DOHH2 (cell line): ENCODE measurements around the gene PTPRN2.

Experiments
- EZH2phosphoT487 ChIP-seq: fragments of 200-600 bp; sonication (generic); IDR thresholded peaks from 2 replicates; pipeline ENCODE4 v1.6.1; 2017; ENCODE audit warnings: borderline replicate concordance, mild to moderate bottlenecking, antibody characterized with exemption, low read length, moderate library complexity, mixed read lengths
- TF ChIP-seq, protein P1 (sequence below): fragments of 200-600 bp; sonication (generic); IDR thresholded peaks from one replicate; pipeline ENCODE4 v1.5.1; 2014; ENCODE audit warnings: antibody characterized with exemption, mild to moderate bottlenecking, low read depth, low read length; ENCODE audit not compliant: poor library complexity, severe bottlenecking

DNA sequence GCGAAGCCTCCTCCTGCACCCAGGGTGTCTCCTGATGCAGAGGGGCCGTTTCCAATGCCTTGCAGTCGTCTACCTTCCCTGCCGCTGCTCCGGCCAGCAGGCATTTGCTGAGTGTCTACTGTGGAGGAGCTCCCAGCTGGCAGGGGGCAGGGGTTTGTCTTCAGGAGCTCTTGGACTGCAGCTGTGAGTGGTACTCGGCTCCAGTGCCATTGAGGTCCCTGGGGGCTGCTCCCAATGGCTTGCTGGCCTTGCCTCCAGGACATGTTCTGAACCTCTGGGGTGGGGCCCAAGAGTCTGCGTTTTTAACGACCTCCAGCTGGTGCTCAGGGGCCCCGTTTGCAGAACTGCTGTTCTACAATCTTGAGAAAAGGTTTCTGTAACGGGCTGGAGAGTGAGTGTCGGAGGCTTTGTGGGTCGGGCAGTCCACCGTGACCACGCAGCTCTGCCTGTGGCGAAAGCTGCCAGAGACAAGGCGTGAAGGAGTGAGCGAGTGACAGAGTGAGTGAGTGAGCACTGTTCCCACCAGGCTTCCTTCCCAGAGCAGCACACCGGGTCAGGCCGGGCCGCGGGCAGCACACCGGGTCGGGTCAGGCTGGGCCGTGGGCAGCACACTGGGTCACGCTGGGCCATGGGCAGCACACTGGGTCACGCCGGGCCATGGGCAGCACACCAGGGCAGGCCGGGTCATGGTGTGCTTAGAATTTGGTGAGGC lies 520.2 kb downstream of the PTPRN2 start:
- TF ChIP-seq, protein P1, sequence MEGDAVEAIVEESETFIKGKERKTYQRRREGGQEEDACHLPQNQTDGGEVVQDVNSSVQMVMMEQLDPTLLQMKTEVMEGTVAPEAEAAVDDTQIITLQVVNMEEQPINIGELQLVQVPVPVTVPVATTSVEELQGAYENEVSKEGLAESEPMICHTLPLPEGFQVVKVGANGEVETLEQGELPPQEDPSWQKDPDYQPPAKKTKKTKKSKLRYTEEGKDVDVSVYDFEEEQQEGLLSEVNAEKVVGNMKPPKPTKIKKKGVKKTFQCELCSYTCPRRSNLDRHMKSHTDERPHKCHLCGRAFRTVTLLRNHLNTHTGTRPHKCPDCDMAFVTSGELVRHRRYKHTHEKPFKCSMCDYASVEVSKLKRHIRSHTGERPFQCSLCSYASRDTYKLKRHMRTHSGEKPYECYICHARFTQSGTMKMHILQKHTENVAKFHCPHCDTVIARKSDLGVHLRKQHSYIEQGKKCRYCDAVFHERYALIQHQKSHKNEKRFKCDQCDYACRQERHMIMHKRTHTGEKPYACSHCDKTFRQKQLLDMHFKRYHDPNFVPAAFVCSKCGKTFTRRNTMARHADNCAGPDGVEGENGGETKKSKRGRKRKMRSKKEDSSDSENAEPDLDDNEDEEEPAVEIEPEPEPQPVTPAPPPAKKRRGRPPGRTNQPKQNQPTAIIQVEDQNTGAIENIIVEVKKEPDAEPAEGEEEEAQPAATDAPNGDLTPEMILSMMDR, result no peak
- TF ChIP-seq EZH2phosphoT487, result no peak
